Spleen (tissue), 7 donors: Measurements from ENCODE around the gene CDHR2.

Experiments
- CTCF ChIP-seq, 11 experiments: fragments of 200-600 bp in 7 of 11; fragments of 450-650 bp in 4 of 11; sonication (generic) in 4 of 11; IDR thresholded peaks in 8 of 11; conservative IDR thresholded peaks in 3 of 11; 1 replicate in 7 of 11; 2 replicates in 4 of 11; pipeline versions ENCODE4 v1.4.0 to v1.8.0; 2016 to 2021; ENCODE audit warnings: antibody characterized with exemption in 11 of 11, inconsistent platforms in 4 of 11, mild to moderate bottlenecking in 1 of 11
- POLR2AphosphoS5 ChIP-seq, 3 donors: sonication (generic); formaldehyde crosslinking; IDR thresholded peaks; one replicate each; pipeline ENCODE4 v1.5.1; 2017; ENCODE audit warnings: antibody characterized with exemption in 3 of 3
- donor health status: DM: no; HTN: no; CAD: no; lungs with moderate emphysema.
- donor health status: DM: no; HTN: no; CAD: no.
- donor health status: DM: no; HTN: no; CAD: no.

- TF ChIP-seq CTCF (IDR thresholded peaks at IDR 0.05 in 8 of 11, conservative IDR thresholded peaks at IDR 0.05 in 3 of 11) (no peak), POLR2AphosphoS5 (IDR thresholded peaks at IDR 0.05) (no peak)
Observed at GRCh38 chr5:176633598-176633997, 84.5 kb downstream of the CDHR2 start.
